Posterior cingulate gyrus (tissue), 11 donors: Measurements from ENCODE around the gene ERC1.
"Not testable (repeated sequence)": the region's sequence is repeated elsewhere in the genome, so short reads cannot be mapped to it uniquely, and the experiment has no call there.

Experiments
- DNase-seq, 10 donors: peaks; one replicate each; pipeline versions ENCODE4 v3.0.0 to v3.0.0-alpha.2; 2020 to 2021; ENCODE audit warnings: mixed read lengths in 3 of 10
- intact Hi-C: fragments of 100-400 bp; cut with DNase I; formaldehyde crosslinking; loops from one replicate; pipeline ENCODE4 v1.15.1; 2023

The ERC1 gene

DNA sequence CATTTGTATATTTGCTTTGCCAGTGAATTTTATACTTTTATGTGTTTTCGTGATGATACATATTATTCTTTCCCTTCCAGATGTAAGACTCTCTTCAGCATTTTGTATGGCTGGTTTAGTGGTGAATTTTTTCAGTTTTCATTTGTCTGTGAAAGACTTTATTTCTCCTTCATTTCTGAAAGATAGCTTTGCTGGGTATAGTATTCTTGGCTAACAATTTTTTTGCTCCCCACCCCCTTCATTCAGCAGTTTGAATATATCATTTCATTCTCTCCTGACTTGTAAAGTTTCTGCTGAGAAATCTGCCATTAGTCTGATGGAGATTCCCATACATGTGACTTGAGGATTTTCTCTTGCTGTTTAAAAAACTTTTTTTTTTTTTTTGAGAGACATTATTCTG lies 72.8 kb downstream of the ERC1 start:
- no peak for DNase-seq
- intact Hi-C loops: no loop called here

DNA sequence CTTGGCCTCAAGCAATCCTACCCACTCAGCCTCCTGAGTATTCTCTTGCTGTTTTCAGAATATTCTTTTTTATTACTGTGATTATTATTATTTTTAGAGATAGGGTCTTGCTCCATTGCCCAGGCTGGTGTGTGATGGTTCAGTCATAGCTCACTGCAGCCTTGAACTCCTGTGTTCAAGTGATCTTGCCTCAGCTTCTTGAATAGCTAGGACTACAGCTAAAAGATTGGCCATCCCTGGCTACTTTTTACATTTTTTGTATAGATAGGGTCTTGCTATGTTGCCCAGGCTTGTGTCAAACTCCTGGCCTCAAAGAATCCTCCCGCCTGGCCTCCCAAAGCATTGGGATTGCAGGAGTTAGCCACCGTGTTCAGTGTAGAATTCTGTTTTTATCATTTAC lies 73.3 kb downstream of the ERC1 start:
- intact Hi-C loops: no loop called here
- DNase-seq: no peak

DNA sequence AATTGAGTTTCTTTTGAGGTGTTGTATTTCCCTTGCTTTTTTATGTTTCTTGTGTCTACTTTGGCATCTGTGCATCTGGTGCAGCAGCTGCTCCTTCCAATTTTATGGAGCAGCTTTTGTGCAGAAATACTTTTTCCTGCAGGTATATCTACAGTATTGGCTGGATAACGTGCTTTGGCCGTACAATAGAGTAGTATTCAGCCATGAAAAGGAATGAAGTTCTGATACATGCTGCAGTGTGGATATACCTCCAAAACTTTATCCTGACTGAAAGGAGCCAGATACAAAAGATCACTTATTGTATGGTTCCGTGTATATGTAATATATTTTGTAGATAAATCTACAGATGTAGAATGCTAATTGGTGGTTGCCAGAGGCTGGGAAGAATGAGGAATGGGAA lies 74.6 kb downstream of the ERC1 start:
- intact Hi-C loops: no loop called here
- DNase-seq: no peak

DNA sequence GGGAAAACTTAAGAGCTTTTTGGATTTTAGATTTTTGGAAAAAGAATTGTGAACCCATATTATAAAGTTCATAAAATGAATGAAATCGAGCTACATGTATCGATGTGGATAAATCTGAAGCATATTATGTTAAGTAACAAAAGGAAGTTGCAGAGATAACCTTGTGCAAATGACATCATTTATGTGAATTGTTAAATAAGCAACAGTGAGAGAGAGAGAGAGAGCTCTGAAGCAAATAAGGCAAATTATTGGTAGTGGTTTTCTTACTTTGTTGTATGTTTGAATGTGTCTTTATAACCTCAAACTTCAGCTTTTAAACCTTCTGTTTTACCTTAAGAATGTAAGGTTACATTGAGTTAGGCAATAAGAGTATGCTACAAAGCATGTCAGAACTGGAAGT lies 78.8 kb downstream of the ERC1 start:
- intact Hi-C loops: no loop called here
- DNase-seq: no peak

DNA sequence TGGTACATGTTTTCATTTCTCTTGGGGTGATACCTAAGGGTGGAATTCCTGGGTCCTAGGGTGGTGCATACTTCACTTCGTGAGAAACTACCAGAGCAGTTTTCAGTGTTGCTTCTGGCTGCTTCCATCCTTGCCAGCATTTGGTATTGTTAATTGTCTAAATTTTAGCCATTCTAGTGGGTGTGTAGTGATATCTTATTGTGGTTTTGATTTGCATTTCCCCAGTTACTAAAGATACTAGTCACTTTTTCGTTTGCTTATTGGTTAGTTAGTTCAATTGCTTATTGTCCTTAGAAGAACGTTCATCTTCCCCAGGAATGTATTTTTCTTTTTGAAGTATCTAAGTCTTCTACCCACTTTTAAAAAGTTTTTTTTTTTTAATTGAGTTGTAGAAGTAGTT lies 80.2 kb downstream of the ERC1 start:
- intact Hi-C loops: no loop called here

DNA sequence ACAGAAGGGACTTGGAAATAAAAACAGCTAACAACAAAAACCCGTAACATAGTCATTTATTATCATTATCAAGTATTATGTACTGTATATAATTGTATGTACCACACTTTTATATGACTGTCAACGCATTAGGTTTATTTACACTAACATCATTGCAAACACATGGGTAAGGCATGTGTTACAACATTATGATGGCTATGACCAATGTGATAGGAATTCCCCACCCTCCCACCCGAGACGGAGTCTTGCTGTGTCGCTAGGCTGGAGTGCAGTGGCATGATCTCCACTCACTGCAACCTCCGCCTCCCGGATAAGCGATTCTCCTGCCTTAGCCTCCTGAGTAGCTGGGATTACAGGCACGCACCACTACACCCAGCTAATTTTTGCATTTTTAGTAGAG lies 82.6 kb downstream of the ERC1 start:
- intact Hi-C loops: no loop called here
- DNase-seq: no peak

More for the DNA sequence above, 80.2 kb downstream of the ERC1 start:
- no peak for DNase-seq

DNA sequence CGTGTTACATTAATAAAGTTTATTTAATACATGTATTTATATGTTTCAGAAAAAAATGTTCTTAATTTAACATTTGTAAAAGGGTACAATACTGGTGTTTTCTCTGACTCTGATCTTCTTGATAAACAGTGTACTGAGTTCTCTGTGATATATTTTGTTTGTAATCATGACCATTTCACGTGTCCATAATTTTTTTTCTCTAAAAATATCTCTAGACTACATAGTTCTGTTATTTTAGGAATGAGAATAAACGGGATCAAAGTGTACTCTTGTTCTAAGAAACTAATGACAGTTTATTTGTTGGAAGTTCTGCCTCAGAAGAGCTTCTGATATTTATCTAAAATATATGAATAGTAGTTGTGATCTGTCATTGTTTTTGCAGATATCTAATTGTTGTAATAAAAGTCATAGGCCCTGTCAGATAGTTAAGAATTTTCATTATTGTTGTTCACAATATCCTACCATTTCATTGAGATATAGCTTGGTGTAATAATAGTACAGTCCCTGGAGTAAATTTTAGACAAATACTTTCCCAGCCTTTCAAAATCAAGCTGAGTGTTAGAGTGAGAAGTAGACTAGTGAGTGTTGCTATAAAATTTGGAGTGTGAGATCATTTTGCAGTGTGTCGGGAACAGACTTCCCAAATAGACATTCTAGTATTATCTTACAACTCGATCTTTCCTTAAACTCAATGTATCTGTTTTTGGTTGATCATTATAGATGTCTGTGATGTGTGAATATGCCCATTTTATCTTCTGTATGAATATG lies 86.2 kb downstream of the ERC1 start:
- intact Hi-C loops: no loop called here
- DNase-seq: no peak

DNA sequence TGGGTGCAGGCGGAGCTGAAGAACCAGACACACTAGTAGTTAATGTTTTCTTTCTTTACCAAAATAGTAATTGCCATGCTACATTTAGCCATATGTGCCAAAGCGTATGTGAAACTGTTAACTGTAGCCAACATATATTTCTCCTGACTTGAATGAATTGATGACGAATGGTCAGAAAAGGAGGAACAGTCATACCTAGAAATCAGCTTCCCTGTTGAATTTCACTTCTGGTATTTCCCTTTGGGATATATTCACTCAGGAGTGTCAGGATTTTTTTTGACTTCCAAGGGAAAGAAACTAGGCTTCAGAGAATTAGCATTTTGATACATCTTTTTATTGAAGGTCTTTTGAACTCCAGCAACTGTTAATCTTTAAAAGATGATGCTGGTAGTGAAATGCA lies 87.0 kb downstream of the ERC1 start:
- no peak for DNase-seq
- intact Hi-C loops: no loop called here

DNA sequence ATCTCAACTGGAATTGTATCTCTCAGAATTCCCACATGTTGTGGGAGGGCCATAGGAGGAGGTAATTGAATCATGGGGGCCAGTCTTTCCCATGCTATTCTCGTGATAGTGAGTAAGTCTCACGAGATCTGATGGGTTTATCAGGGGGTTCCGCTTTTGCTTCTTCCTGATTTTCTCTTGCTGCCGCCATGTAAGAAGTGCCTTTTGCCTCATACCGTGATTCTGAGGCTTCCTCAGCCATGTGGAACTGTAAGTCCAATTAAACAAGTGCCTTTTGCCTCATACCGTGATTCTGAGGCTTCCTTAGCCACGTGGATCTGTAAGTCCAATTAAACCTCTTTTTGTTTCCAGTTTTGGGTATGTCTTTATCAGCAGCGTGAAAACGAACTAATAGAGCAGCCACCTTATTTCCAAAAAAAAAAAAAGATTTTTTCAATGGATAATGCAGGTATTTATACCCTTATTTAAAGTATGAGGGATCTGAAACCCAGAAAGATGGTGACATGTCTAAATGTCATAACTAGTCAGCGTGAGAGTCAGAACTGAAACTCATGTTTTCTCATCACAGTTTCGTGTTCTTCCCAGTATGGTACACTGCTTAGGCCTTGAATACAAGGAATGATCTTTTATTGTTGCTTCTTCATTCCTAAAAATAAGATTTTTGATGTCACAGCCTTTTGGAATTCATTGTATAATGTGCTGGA lies 89.6 kb downstream of the ERC1 start:
- intact Hi-C loops: no loop called here
- no peak for DNase-seq

DNA sequence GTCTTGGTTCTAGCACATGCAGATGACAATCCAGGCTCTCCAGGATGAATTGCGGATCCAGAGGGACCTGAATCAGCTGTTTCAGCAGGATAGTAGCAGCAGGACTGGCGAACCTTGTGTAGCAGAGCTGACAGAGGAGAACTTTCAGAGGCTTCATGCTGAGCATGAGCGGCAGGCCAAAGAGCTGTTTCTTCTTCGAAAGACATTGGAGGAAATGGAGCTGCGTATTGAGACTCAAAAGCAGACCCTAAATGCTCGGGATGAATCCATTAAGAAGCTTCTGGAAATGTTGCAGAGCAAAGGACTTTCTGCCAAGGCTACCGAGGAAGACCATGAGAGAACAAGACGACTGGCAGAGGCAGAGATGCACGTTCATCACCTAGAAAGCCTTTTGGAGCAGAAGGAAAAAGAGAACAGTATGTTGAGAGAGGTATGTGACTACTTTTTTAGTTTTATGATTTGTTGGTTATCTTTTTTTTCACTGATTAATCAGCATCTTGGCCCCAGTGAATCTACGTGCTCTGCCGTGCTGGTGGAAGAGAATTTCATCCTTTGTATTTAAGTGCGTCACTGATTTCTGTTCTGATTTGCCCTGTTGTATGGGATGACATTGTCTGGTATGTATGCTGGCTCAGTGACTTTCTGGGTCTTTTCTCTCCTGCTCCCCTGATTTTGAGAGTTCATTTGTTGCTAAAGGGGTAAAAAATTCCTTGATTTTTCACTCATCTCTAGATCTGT lies 92.3 kb downstream of the ERC1 start:
- DNase-seq: peak in 5 of 10 donors; percentile 14 to 79 (median 23)

DNA sequence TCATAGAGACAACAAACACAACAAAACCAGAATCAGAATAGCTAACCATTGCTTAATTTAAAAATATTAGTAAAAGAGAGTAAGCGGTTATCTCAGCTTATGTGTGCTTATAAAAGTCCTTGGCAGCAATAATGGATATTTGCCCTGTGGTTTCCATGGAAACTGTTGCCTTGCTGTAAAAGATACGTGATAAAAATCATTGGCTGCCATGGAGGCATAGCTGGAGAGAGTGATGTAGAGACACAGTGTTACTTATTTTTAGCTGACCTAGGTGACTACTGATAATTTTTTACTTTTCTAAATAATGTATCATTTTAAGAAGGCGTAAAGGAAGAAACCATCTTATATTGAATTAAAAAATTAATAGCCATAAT lies 92.9 kb downstream of the ERC1 start:
- intact Hi-C loops: no loop called here
- no peak for DNase-seq

More for the DNA sequence above, 92.3 kb downstream of the ERC1 start:
- intact Hi-C loops: no loop called here

DNA sequence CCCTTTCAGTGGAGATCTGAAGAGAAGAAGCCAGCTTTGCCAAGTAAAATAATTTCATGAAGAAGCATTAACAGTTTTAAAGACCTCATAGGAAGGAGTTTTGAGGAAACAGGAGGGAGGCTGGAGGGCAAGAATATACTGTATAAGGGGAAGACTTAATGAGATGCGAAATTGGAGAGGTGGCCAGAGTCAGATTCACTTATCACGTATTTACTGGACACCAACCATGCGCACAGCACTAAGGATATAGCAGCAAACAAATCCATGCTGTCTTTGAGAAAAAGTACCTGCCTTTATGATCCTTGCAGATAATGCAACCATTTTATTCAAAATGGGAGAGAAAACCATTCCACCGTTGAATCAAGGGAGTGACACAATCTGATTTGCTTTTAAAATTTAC lies 100.3 kb downstream of the ERC1 start:
- intact Hi-C loops: loop anchor here (5.0 to 10.0 kb wide), 3 partner anchors 99 to 527 kb away; partner anchors contain the start of gene ERC1
- DNase-seq: no peak

DNA sequence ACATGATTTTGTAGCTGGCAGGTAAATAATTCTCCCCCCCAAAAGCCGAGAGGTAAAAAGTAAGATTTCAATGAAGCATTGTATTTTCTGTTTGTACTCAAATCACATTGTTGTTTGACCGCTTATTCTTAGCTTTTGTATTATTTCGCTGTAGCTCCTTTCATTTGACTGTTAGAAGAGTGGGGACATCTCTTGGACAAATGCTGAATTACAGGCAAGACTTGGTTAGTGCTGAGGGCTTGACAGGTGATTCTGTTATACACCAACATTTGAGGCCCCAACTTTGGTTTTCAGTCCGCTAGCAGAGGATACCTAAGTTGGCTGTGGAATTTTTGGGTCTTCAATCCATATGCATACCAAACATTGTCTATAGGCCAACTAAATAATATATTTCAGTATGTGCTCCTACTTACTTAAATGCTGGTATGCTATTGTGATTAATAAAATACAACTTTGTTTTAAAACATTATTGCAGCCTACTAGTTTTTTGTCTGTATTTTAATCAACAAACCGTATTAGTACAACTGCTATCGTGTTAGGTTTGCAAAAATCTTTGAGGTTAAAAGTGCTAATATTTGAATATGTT lies 102.2 kb downstream of the ERC1 start:
- no peak for DNase-seq
- intact Hi-C loops: loop anchor here (5.0 to 10.0 kb wide), 3 partner anchors 101 to 528 kb away; partner anchors contain the start of gene ERC1

DNA sequence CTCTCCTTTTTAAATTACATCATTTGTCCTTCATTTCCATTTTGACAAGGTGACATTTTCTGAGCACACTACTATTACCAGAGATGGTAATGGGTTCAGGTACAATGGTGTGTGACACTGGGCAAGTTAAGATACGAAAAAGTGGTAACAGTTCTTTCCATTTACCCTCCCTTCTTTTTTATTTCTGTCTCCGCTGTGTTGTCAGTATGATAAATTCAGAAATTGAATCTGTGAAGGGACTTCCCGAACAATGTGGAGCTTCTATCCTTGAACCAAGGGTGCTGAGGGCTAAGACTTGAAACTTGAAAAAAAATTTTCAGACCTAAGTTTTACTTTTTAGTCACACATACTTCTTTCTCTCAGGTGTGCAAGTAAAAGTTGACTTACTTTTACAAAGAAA lies 103.7 kb downstream of the ERC1 start:
- intact Hi-C loops: loop anchor here (5.0 to 10.0 kb wide), 3 partner anchors 102 to 530 kb away; partner anchors contain the start of gene ERC1

DNA sequence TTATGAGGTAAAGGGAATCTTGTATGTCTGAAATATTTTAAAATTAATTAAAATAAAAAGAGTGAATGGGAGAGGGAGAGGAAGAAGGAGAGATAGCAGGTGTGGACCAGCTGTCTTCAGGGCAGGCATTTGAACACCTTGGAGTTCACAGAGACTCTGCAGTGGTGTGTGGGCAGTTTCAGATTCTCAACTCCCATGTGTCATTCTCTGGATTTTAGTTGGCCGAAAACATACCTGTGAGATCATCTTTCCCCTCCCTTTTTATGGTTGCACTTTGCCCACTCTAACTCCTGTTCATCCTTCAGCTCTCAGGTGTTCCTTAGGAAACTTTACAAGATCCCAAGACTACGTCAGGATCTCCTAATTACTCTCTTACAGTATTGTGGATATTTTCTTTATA lies 108.1 kb downstream of the ERC1 start:
- DNase-seq: no peak
- intact Hi-C loops: loop anchor here (10.0 kb wide), 1 partner anchor 534 kb away; no protein-coding TSS in a partner anchor

More for the DNA sequence above, 103.7 kb downstream of the ERC1 start:
- DNase-seq: no peak

DNA sequence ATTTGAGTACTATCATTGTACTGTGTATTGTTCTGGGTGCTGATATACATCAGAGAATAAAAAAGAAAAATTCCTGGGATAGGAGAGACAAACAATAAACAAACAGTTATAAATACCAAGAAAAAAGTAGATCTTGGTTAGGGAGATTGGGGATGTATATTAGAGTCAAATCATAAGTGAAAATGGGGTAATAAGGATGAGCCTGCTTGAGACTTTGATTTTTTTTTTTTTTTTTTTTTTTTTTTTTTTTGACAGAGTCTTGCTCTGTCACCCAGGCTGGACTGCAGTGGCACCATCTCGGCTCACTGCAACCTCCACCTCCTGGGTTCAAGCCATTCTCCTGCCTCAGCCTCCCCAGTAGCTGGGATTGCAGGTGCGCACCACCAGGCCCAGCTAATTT lies 108.6 kb downstream of the ERC1 start:
- DNase-seq: not testable (repeated sequence)
- intact Hi-C loops: loop anchor here (10.0 kb wide), 1 partner anchor 535 kb away; no protein-coding TSS in a partner anchor

DNA sequence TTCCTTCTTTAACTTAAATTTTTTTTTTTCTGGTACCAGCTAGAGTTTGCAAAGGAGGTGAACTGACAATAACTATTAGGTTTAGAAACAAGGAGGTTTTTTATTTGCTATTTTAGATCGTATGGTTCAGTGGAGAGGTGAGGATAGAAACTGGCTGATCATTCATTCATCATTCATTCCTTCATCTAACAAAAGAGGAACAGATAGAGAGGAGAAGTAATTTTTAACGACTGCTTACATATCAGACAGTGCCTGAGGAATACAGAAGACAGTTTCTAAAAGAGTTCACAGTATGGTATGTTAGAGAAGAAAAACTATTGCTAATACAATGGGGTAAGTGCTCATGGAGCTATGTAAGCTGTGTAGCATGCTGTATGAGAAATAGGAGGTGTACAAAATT lies 111.1 kb downstream of the ERC1 start:
- no peak for DNase-seq
- intact Hi-C loops: no loop called here

DNA sequence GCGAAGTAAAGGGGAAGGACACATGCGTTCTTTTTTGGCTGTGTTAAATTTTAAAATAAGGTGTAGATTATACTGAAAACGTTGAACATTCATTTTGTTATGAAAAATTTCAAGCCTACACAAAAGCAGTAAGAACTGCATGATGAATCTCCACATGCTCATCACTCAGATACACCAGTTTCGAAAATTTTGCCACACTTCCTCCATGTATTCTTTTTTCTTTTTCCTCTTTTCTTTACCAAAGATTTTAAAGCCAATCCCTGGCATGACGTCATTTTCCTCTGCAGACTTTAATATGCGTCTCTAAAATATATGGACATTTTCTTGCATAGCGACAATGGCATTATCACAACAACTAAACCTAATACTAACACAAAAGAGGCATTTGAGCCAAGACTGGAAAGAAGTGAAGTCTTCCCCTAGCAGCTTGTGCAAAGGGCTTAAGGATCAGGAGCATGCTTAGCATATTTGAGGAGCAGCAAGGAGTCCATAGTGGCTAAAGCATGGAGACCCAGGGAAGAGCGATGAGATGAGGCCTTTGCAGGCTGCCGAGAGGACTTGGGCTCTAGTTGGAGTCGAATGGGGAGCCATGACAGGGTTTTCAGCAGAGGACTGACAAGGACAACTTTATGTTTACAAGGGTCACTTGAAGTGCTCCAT lies 111.9 kb downstream of the ERC1 start:
- intact Hi-C loops: no loop called here
- DNase-seq: no peak

DNA sequence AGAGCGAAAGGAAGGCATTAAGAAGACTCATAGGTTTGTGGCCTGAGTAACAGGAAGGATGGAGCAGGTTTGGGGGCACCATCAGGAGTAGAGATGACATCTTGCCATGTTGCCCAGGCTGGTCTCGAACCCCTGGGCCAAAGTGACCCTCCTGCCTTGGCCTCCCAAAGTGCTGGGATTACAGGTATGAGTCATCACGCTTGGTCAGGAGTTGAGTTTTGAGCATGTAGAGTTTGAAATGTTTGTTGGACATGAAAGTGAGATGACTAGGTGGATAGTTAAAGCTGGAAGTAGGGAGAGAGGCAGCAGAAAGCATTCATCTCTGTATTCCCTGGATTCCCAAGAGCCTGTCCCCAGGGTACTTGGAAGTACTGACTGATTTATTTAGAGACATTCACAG lies 112.6 kb downstream of the ERC1 start:
- intact Hi-C loops: no loop called here
- DNase-seq: no peak

DNA sequence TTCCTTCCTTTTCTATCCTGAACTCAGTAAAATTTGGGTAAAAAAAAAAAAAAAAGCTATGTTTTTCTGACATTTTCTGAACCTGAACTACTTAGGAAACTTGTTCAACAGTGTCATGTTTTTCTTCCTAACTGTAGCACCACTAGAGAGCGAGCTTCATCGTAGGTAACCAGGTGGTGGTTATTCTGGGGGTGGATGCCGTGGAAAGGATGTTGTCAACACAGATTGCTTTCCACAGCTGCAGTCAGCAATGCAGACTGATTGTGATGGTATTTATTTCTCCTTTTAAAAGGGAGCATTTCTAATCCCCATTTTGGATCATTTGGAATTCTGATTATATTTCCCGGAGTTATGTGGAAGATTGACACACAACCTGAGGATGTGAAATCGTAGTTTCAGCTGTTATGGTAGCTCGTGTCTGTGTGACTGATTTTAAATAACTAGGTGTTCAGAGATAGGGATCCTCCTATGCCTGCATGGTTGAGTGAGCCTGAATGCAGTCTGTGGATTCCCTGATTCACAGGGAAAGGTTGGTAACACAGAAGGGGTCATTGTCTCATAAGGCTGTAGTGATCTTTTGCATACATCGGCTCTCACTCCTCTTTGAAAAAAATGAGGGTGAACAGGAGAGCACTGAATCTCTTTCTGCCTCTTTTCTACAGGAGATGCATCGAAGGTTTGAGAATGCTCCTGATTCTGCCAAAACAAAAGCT lies 113.2 kb downstream of the ERC1 start:
- DNase-seq: no peak

More for the DNA sequence above, 113.2 kb downstream of the ERC1 start:
- intact Hi-C loops: no loop called here
